Smooth muscle cell (in vitro differentiated cells): ENCODE results near the gene ZNF512. TPM values are rescaled to one million over a fixed set of nuclear protein-coding genes. Genes with fewer than 3 reads are reported as not detected.

Source experiments
- DNase-seq: peaks from one replicate; lab custom pipeline; 2025; ENCODE audit not compliant: unreplicated experiment; lab: John Stamatoyannopoulos, UW
- H2AFZ ChIP-seq: fragments of 200-600 bp; sonication (generic); 2 replicates; pipeline ENCODE4 v1.6.0; 2016; ENCODE audit warnings: antibody characterized with exemption, low read depth, mild to moderate bottlenecking
- H3F3A ChIP-seq: fragments of 200-600 bp; sonication (generic); 2 replicates; pipeline ENCODE4 v1.6.0; 2017; ENCODE audit warnings: antibody characterized with exemption, low read depth
- H3K27ac ChIP-seq: fragments of 200-600 bp; sonication (generic); 2 replicates; pipeline ENCODE4 v1.5.1; 2016; ENCODE audit warnings: low read depth, mild to moderate bottlenecking
- H3K27me3 ChIP-seq: fragments of 200-600 bp; sonication (generic); 2 replicates; pipeline ENCODE4 v1.6.1; 2016; ENCODE audit warnings: low read depth, mild to moderate bottlenecking
- H3K36me3 ChIP-seq: fragments of 200-600 bp; sonication (generic); 2 replicates; pipeline ENCODE4 v1.5.1; 2016; ENCODE audit warnings: low read depth
- H3K4me1 ChIP-seq: fragments of 200-600 bp; sonication (generic); 2 replicates; pipeline ENCODE4 v1.5.1; 2016; ENCODE audit warnings: low read depth
- H3K4me2 ChIP-seq: fragments of 200-600 bp; sonication (generic); 2 replicates; pipeline ENCODE4 v1.6.0; 2016; ENCODE audit warnings: mild to moderate bottlenecking
- H3K4me3 ChIP-seq: fragments of 200-600 bp; sonication (generic); 2 replicates; pipeline ENCODE4 v1.5.1; 2016; ENCODE audit warnings: mild to moderate bottlenecking
- H3K79me2 ChIP-seq: fragments of 200-600 bp; sonication (generic); 2 replicates; pipeline ENCODE4 v1.6.0; 2016; ENCODE audit warnings: low read depth, mild to moderate bottlenecking
- H3K9ac ChIP-seq: fragments of 200-600 bp; sonication (generic); 2 replicates; pipeline ENCODE4 v1.6.0; 2016; ENCODE audit warnings: low read depth
- H3K9me3 ChIP-seq: fragments of 200-600 bp; sonication (generic); replicated peaks from 2 replicates; pipeline ENCODE4 v1.5.1; 2016; ENCODE audit warnings: low read depth
- H4K20me1 ChIP-seq: fragments of 200-600 bp; sonication (generic); 2 replicates; pipeline ENCODE4 v1.6.0; 2016; ENCODE audit warnings: low read depth
- CTCF ChIP-seq: fragments of 200-600 bp; sonication (generic); IDR thresholded peaks from 2 replicates; pipeline ENCODE4 v1.5.1; 2017; ENCODE audit warnings: borderline replicate concordance, mild to moderate bottlenecking, antibody characterized with exemption; ENCODE audit not compliant: insufficient read depth, poor library complexity, severe bottlenecking
- WGBS: methylation state at CpG from one replicate; pipeline ENCODE4 v1.1.7; 2016; ENCODE audit warnings: low lambda C conversion rate; 5-methylcytosine and 5-hydroxymethylcytosine counted together
- polyA plus RNA-seq: library from polyadenylated mRNA; unstranded; fragments of >200 nt; fragmentation: Nextera tagmentation; extraction: Ambion mirVana; gene quantifications from 2 replicates; pipeline ENCODE4 v1.2.1, GENCODE V29; 2016
- total RNA-seq: library from RNA; depleted of rRNA; stranded (reverse); fragments of >200 nt; gene quantifications from 2 replicates; pipeline ENCODE4 v1.2.3, GENCODE V29; 2014

ZNF512 gene
- total and polyA plus RNA-seq, 2 experiments from 2014 or later = 12.2 to 15.6 TPM

GRCh38 chr2:27544143-27544821 is 38.6 kb upstream of the ZNF512 start:
- Histone ChIP-seq H3K4me3 (no peak overlapping the region), H2AFZ (no peak overlapping the region), H3K79me2 (no peaks in the 10 kb centered on the region), H3K9ac (no peak overlapping the region), H3K27me3 (peaks cover 3% of the 10 kb centered on the region), H3K36me3 (no peaks in the 10 kb centered on the region), H4K20me1 (no peaks in the 10 kb centered on the region), H3K4me1 (no peaks in the 10 kb centered on the region), H3K4me2 (no peak overlapping the region), H3K9me3 (no peaks in the 10 kb centered on the region), H3F3A (no peaks in the 10 kb centered on the region), H3K27ac (no peak overlapping the region)
- DNase-seq = no peak
- no peak for TF ChIP-seq CTCF
- WGBS = 92% methylated on average over 6 of the region's 6 CpGs

GRCh38 chr2:27545348-27546141 is 37.3 kb upstream of the ZNF512 start:
- H2AFZ ChIP-seq = no peak overlapping the region
- H3K27me3 ChIP-seq = peaks cover 3% of the 10 kb centered on the region
- no peaks in the 10 kb centered on the region for H4K20me1 ChIP-seq
- H3K36me3 ChIP-seq = no peaks in the 10 kb centered on the region
- no peak for TF ChIP-seq CTCF
- no peaks in the 10 kb centered on the region for H3K9me3 ChIP-seq
- H3K9ac ChIP-seq = no peak overlapping the region
- no peaks in the 10 kb centered on the region for H3F3A ChIP-seq
- H3K79me2 ChIP-seq = no peaks in the 10 kb centered on the region
- WGBS = 92% methylated on average over 5 of the region's 5 CpGs
- no peak overlapping the region for H3K27ac ChIP-seq
- H3K4me1 ChIP-seq = no peaks in the 10 kb centered on the region
- no peak overlapping the region for H3K4me3 ChIP-seq
- no peak overlapping the region for H3K4me2 ChIP-seq
- DNase-seq = no peak

- Histone ChIP-seq H4K20me1 (no peaks in the 10 kb centered on the region), H3K27me3 (peaks cover 10% of the 10 kb centered on the region), H3F3A (no peaks in the 10 kb centered on the region), H3K27ac (no peak overlapping the region), H3K4me1 (no peaks in the 10 kb centered on the region), H3K9me3 (no peaks in the 10 kb centered on the region), H3K4me2 (no peak overlapping the region), H3K36me3 (no peaks in the 10 kb centered on the region), H3K9ac (no peak overlapping the region), H2AFZ (no peak overlapping the region), H3K4me3 (no peak overlapping the region), H3K79me2 (no peaks in the 10 kb centered on the region)
- 90% methylated on average over 1 of the region's 1 CpG for WGBS
- no peak for TF ChIP-seq CTCF
- DNase-seq = no peak
Measured at GRCh38 chr2:27549303-27549702, 33.5 kb upstream of the ZNF512 start.
